K562 (cell line): ENCODE data around the gene HS2ST1. TPM values are rescaled to one million over a fixed set of nuclear protein-coding genes. Genes with fewer than 3 reads are reported as not detected.

Source experiments
- ATAC-seq: fragments of 200-7000 bp; cut with Tn5 transposase; 3 replicates; pipeline ENCODE4 v1.9.1; 2020; ENCODE audit warnings: moderate library complexity
- BruUV-seq: library from RNA; stranded (reverse); fragments of 400-500 nt; replicated peaks from 2 replicates; lab custom pipeline; 2021; lab: Mats Ljungman, UMichigan
- CTCF ChIA-PET: fragments of 300-600 bp; formaldehyde crosslinking; extraction: SDS; loops from one replicate; lab custom pipeline; 2021; ENCODE audit warnings: low intra/inter-chr PET ratio; lab: Yijun Ruan, JAX
- POLR2A ChIA-PET: fragments of 300-600, 350-650 bp; sonication (Branson Sonifier 250); formaldehyde crosslinking; extraction: SDS; loops from one replicate; lab custom pipeline; 2021; ENCODE audit warnings: antibody characterized with exemption, inconsistent platforms; lab: Yijun Ruan, JAX
- DNase-seq, 4 experiments: peaks; one replicate each; pipeline versions ENCODE4 v3.0.0 to v3.0.0-alpha.2; 2011 to 2018; ENCODE audit warnings: low spot score in 3 of 4, mixed read lengths in 3 of 4; ENCODE audit errors: extremely low read depth in 1 of 4
- FAIRE-seq: peaks from 2 replicates; lab custom pipeline; 2011; peaks lifted over from hg19 to GRCh38; lab: Jason Lieb, UNC
- H2AFZ ChIP-seq: 2 replicates; pipeline ENCODE4 v1.6.0; 2011; ENCODE audit warnings: low read depth, low read length, control low read depth, inconsistent platforms
- H3K27ac ChIP-seq: fragments of 200-600 bp; 3 replicates; pipeline ENCODE4 v1.8.0; 2011; ENCODE audit warnings: low read depth, mild to moderate bottlenecking, control low read depth, inconsistent platforms, low read length, moderate library complexity, mixed read lengths; ENCODE audit errors: extremely low read depth
- H3K27me3 ChIP-seq, 2 experiments: fragments of 300-600 bp in 1 of 2; 2 replicates in 1 of 2; 3 replicates in 1 of 2; pipeline versions ENCODE4 v1.6.0 to v1.8.0; 2011; ENCODE audit warnings: inconsistent platforms in 2 of 2, low read length in 2 of 2, mild to moderate bottlenecking in 1 of 2, mixed read lengths in 1 of 2, moderate library complexity in 1 of 2; ENCODE audit not compliant: control insufficient read depth in 2 of 2, insufficient read depth in 2 of 2
- H3K36me3 ChIP-seq: fragments of 300-600 bp; 3 replicates; pipeline ENCODE4 v1.8.0; 2011; ENCODE audit warnings: mild to moderate bottlenecking, low read length, inconsistent platforms; ENCODE audit not compliant: control insufficient read depth, insufficient read depth
- H3K4me1 ChIP-seq, 2 experiments: fragments of 200-600 bp in 1 of 2; replicated peaks in 1 of 2; 2 replicates in 1 of 2; 3 replicates in 1 of 2; pipeline versions ENCODE4 v1.5.1 to v1.8.0; 2011; ENCODE audit warnings: inconsistent platforms in 2 of 2, low read length in 2 of 2, mild to moderate bottlenecking in 1 of 2, mixed read lengths in 1 of 2, moderate library complexity in 1 of 2; ENCODE audit not compliant: control insufficient read depth in 2 of 2, insufficient read depth in 2 of 2
- H3K4me2 ChIP-seq: 2 replicates; pipeline ENCODE4 v1.6.1; 2011; ENCODE audit warnings: low read length, control low read depth, inconsistent platforms, mixed read lengths; ENCODE audit not compliant: insufficient read depth
- H3K4me3 ChIP-seq: fragments of 200-600 bp; sonication (generic), shearing (Covaris generic); 2 replicates; pipeline ENCODE4 v1.5.1; 2016; ENCODE audit warnings: control low read depth, inconsistent platforms
- H3K79me2 ChIP-seq: fragments of 200-600 bp; 3 replicates; pipeline ENCODE4 v1.8.0; 2011; ENCODE audit warnings: low read length, inconsistent platforms; ENCODE audit not compliant: control insufficient read depth, insufficient read depth
- H3K9ac ChIP-seq, 2 experiments: 2 replicates each; pipeline versions ENCODE4 v1.6.0 to v1.6.1; 2011; ENCODE audit warnings: low read depth in 2 of 2, low read length in 2 of 2, control low read depth in 1 of 2, inconsistent platforms in 1 of 2, mild to moderate bottlenecking in 1 of 2, mixed read lengths in 1 of 2; ENCODE audit not compliant: insufficient read depth in 1 of 2
- H3K9me1 ChIP-seq: one replicate; pipeline ENCODE4 v1.6.0; 2011; ENCODE audit warnings: inconsistent platforms, mild to moderate bottlenecking, low read length, moderate library complexity; ENCODE audit not compliant: control insufficient read depth, insufficient read depth
- H3K9me3 ChIP-seq: replicated peaks from 2 replicates; pipeline ENCODE4 v1.5.1; 2011; ENCODE audit warnings: low read depth, low read length, inconsistent platforms; ENCODE audit not compliant: control insufficient read depth, insufficient read depth
- H4K20me1 ChIP-seq: replicated peaks from 2 replicates; pipeline ENCODE4 v1.6.1; 2011; ENCODE audit warnings: low read length, inconsistent platforms, mixed read lengths; ENCODE audit not compliant: control insufficient read depth, insufficient read depth
- BRD9 ChIP-seq: fragments of 450-650 bp; IDR thresholded peaks from 2 replicates; pipeline ENCODE4 v1.6.1; 2018; ENCODE audit warnings: low read depth; ENCODE audit not compliant: partially characterized antibody
- C11orf30 ChIP-seq: fragments of 450-650 bp; IDR thresholded peaks from 2 replicates; pipeline ENCODE4 v1.6.1; 2016; ENCODE audit warnings: low read depth, mild to moderate bottlenecking
- CCNT2 ChIP-seq: IDR thresholded peaks from 2 replicates; pipeline ENCODE4 v1.6.1; 2011; ENCODE audit warnings: borderline replicate concordance, low read depth, mild to moderate bottlenecking, moderate library complexity, mixed read lengths, low read length; ENCODE audit not compliant: insufficient read length; ENCODE audit errors: extremely low read depth
- ILF3 ChIP-seq: fragments of 450-650 bp; IDR thresholded peaks from 2 replicates; pipeline ENCODE4 v1.6.1; 2018; ENCODE audit warnings: antibody characterized with exemption, mild to moderate bottlenecking, moderate library complexity, borderline replicate concordance
- JUND ChIP-seq, 2 experiments: IDR thresholded peaks; 2 replicates in 1 of 2; 3 replicates in 1 of 2; pipeline ENCODE4 v1.6.1; 2011; ENCODE audit warnings: borderline replicate concordance in 2 of 2, low read depth in 2 of 2, low read length in 2 of 2, improper control_type of control experiment in 1 of 2, missing biosample characterization in 1 of 2, missing genetic modification characterization in 1 of 2, missing genetic modification reagents in 1 of 2
- MIER1 ChIP-seq: fragments of 450-650 bp; IDR thresholded peaks from 2 replicates; pipeline ENCODE4 v1.6.1; 2016; ENCODE audit warnings: antibody characterized with exemption, mild to moderate bottlenecking, low read depth
- NR2C1 ChIP-seq, 2 experiments: fragments of 450-650 bp; IDR thresholded peaks; 2 replicates each; pipeline ENCODE4 v1.6.1; 2017; ENCODE audit warnings: mild to moderate bottlenecking in 2 of 2, antibody characterized with exemption in 1 of 2, inconsistent platforms in 1 of 2, missing compliant biosample characterization in 1 of 2, missing genetic modification characterization in 1 of 2
- PHB2 ChIP-seq: fragments of 450-650 bp; IDR thresholded peaks from 2 replicates; pipeline ENCODE4 v1.6.1; 2017; ENCODE audit warnings: low read depth
- RBM15 ChIP-seq: fragments of 200-400 bp; formaldehyde crosslinking; IDR thresholded peaks from 2 replicates; pipeline ENCODE4 v1.6.1; 2018; ENCODE audit warnings: mild to moderate bottlenecking, low read length, moderate library complexity; ENCODE audit not compliant: insufficient read depth
- RCOR1 ChIP-seq, 2 experiments: IDR thresholded peaks; 2 replicates each; pipeline ENCODE4 v1.6.1; 2012; ENCODE audit warnings: low read depth in 2 of 2, low read length in 2 of 2, borderline replicate concordance in 1 of 2, improper control_type of control experiment in 1 of 2
- TAL1 ChIP-seq: fragments of 450-650 bp; IDR thresholded peaks from 2 replicates; pipeline ENCODE4 v1.6.1; 2016; ENCODE audit warnings: mild to moderate bottlenecking
- TARDBP ChIP-seq: fragments of 450-650 bp; IDR thresholded peaks from 2 replicates; pipeline ENCODE4 v1.6.1; 2016
- TEAD2 ChIP-seq: fragments of 450-650 bp; IDR thresholded peaks from 2 replicates; pipeline ENCODE4 v1.6.1; 2016; ENCODE audit warnings: missing genetic modification characterization, control low read depth, missing compliant biosample characterization
- WGBS: fragments of 100-300 bp; shearing (Covaris generic); methylation state at CpG from one replicate; pipeline ENCODE4 v1.1.6; 2016; ENCODE audit warnings: low coverage, mixed read lengths; ENCODE audit not compliant: insufficient coverage; ENCODE audit errors: missing lambda C conversion rate; 5-methylcytosine and 5-hydroxymethylcytosine counted together
- in situ Hi-C: fragments of 300-500 bp; cut with MboI; formaldehyde crosslinking; loops from 4 replicates; pipeline ENCODE4 v1.15.0; 2018; ENCODE audit warnings: inconsistent platforms, mixed read lengths
- intact Hi-C: fragments of 100-400 bp; cut with micrococcal nuclease; formaldehyde crosslinking; loops from 2 replicates; pipeline ENCODE4 v1.14.2; 2022
- polyA plus RNA-seq, 8 experiments: library from polyadenylated mRNA; depleted of rRNA in 4 of 8; stranded (reverse) in 5 of 8; unstranded in 3 of 8; fragments of >200 nt; fragmentation: Nextera tagmentation in 2 of 8; fragmentation: Illumina TruSeq in 1 of 8; extraction: Ambion mirVana in 2 of 8; extraction: Trizol in 1 of 8; gene quantifications; 2 replicates each; pipeline versions ENCODE4 v1.2.1 to v1.2.3, GENCODE V29; 2011 to 2014; ENCODE audit warnings: inconsistent platforms in 1 of 8, missing spikeins in 1 of 8
- total RNA-seq, 7 experiments: library from RNA; depleted of rRNA in 6 of 7; stranded (reverse); fragments of >200 nt in 6 of 7; fragmentation: Illumina TruSeq in 2 of 7; extraction: Trizol in 2 of 7; gene quantifications; 2 replicates each; pipeline versions ENCODE4 v1.2.1 to v1.2.3, GENCODE V29; 2011 to 2021; ENCODE audit warnings: low replicate concordance in 1 of 7
- TF ChIP-seq, protein P1 (sequence below): sonication (generic); formaldehyde crosslinking; IDR thresholded peaks from 2 replicates; pipeline ENCODE4 v1.8.0; 2022; ENCODE audit warnings: missing genetic modification reagents, mild to moderate bottlenecking, moderate library complexity, borderline replicate concordance

Gene HS2ST1
- total and polyA plus RNA-seq, 9 of the 15 experiments (the other 6 are each of a cell fraction or from before 2014, with no cell fraction given): 7.7 to 43.3 (median 25.8) TPM

DNA sequence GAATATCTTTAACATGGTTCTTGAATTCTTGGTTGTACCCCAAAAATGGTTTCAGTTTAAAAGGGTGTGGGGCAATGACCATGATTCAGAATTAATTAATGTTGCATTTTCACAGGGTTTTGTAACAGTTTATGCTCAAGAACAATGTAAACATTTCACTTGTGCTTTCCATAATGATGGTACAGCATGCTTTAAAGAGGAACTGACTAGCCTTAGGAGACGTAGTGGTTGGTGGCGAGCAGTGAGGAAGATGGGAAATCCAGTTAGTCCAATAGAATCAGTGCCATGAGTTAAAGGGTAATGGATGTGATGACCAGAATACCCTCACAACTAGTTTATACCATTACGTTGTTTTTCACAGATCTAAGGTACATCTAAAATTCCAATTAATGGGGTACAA lies 138.0 kb downstream of the HS2ST1 start:
- H3K27me3 ChIP-seq: no peaks in the 10 kb centered on the region
- FAIRE-seq: no peak
- no peak for DNase-seq
- POLR2A ChIA-PET: interaction anchor here (0.7 kb wide), 1 partner anchor 71 kb away, joined by 3 read pairs; no protein-coding TSS in a partner anchor
- H3K4me1 ChIP-seq: no peaks in the 10 kb centered on the region
- no peaks in the 10 kb centered on the region; the same call in 1 of the 2 replicates for H3K9me3 ChIP-seq
- no peak overlapping the region for H3K27ac ChIP-seq
- H4K20me1 ChIP-seq: no peaks in the 10 kb centered on the region
- H3K4me2 ChIP-seq: no peak overlapping the region
- H3K36me3 ChIP-seq: no peaks in the 10 kb centered on the region
- intact Hi-C loops (no loop called here), in situ Hi-C loops (no loop called here)
- no peak for ATAC-seq
- no TSS peak for BruUV-seq
- H3K4me3 ChIP-seq: no peak overlapping the region
- H3K9ac ChIP-seq: no peak overlapping the region
- CTCF ChIA-PET: no interaction called here
- H2AFZ ChIP-seq: no peak overlapping the region
- WGBS: 96% methylated on average over 3 of the region's 3 CpGs
- peaks cover 81% of the 10 kb centered on the region for H3K79me2 ChIP-seq
- no peak for TF ChIP-seq JUND (IDR thresholded peaks at IDR 0.05; ENCODE audit: borderline replicate concordance, low read depth, low read length)
- no peak for TF ChIP-seq JUND (tag; IDR thresholded peaks at IDR 0.05; ENCODE audit: borderline replicate concordance, low read depth, low read length)
- TF ChIP-seq BRD9: no peak
- no peak for TF ChIP-seq TARDBP
- no peak for TF ChIP-seq TAL1
- no peak for TF ChIP-seq NR2C1 (IDR thresholded peaks at IDR 0.05)
- no peak for TF ChIP-seq NR2C1 (tag; IDR thresholded peaks at IDR 0.05)
- TF ChIP-seq RBM15: no peak
- TF ChIP-seq PHB2: no peak
- no peak for TF ChIP-seq ILF3
- TF ChIP-seq MIER1: no peak
- TF ChIP-seq, protein P1, sequence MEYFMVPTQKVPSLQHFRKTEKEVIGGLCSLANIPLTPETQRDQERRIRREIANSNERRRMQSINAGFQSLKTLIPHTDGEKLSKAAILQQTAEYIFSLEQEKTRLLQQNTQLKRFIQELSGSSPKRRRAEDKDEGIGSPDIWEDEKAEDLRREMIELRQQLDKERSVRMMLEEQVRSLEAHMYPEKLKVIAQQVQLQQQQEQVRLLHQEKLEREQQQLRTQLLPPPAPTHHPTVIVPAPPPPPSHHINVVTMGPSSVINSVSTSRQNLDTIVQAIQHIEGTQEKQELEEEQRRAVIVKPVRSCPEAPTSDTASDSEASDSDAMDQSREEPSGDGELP (CRISPR knock-in tag): no peak
- TF ChIP-seq CCNT2: no peak
- no peak for TF ChIP-seq TEAD2 (tag)
- no peak for TF ChIP-seq RCOR1 (IDR thresholded peaks at IDR 0.05; ENCODE audit: borderline replicate concordance in 1 of 2, low read depth in 2 of 2, low read length in 2 of 2)
- TF ChIP-seq C11orf30: no peak
- no peaks in the 10 kb centered on the region for H3K9me1 ChIP-seq
